ENCODE measurements around the gene NTRK1.

Gene NTRK1

DNA sequence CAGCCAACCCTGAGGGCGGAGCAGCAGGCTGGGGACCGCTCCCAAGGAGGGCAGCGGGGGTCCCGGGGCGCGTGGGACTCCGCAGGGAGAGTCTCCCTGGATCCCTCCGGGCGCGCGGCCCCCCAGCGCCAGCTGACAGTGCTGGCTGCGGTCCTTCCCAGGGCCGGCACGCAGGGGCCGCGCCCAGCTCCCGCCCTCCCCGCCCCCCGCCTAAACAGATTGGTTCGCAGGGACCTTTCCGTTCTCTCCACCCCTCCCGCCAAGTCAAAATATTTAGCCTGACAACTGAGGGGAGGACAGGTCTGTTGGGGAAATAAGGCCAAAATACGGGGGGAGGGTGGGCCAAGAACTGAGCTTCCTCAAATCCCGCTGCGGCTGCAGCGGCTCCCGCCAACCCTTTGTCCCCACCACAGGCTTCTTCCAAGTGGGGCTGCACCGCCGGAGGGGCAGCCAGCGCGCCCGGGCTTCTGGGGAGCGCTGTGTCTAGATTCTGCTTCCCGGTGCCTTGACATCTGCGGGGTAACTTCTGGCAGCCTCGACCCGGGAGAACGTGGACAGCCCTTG, 1.6 kb upstream of the NTRK1 start, which contains the start of gene INSRR:
Gene INSRR (minus strand): TSS at position 159 of the 564 bp plus-strand sequence. CDS start 496 bp downstream, outside the sequence.
- no peak for DNase-seq

DNA sequence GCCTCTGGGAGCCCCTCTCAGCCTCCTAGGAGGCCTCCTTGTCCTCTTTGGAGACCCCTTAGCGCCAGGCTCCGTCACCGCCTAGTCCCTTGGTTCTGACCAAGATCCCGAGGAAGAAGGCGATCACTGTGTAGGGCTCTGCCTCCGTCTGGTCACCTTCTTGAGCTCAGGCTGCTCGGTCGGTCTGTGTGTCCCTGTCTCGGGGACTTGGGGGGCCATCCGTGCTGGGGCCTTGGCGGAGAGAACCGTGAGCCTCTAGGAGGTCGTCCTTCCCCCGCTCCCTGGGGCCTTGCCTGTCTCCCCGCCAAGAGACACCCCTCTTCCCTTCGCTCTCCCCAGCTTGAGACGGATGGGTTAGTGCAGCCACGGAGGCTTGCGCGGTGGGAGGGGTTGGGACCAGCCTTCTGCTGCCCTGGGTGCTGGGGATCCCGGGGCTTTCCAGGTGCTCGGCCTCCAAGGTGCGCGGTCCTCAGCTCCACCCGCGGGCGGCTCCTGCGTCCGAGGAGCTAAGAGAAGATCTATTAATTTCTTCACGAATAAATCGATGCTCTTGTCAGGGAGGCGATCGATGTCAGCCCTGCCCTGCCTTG, 1.0 kb upstream of the NTRK1 start:
- DNase-seq = no peak

DNA sequence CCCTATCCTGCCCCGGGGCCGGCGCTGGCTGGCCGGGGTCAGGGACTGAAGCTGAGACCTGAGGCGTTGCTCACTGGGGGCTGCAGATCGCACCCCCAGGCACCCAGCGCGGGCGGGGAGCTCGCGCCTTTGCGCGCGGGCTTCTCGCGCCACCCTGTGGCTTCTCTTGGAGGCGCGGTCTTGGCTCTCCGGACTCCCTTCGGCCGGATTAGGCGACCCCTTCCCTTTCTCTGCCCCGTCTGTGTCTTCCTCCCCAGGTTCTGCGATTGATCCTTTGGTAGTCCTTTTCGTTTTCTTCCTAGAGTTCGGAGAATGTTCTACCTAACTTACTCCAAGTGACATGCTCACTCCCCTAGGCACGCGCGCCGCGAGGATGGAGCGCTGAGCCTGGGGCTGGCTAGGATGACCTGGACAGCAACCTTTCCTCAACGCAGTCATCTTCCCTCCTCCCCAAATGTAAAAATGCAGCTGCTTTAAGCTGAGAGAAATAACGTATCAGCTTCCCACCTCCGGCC, 495 bp upstream of the NTRK1 start:
- no peak for DNase-seq

DNA sequence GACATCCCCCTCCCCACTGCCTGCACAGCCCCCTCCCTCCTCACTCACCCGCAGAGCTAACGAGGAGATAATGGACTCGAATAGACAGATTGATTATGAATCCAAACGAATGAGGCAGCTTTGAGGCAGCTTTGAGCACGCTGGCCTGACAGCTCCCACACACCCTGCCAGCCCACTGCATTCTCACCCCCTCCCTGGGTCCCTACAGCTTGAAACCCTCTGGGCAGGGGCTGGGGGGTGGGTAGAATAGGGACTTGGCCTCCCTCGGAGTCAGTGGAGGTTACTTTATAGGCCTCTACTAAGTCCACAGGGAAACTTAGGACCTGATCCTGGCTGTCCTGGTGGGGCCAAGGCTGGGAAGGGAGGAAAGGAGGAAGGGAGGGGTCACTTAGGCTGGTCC, 1.9 kb downstream of the NTRK1 start:
- no peak for DNase-seq

DNA sequence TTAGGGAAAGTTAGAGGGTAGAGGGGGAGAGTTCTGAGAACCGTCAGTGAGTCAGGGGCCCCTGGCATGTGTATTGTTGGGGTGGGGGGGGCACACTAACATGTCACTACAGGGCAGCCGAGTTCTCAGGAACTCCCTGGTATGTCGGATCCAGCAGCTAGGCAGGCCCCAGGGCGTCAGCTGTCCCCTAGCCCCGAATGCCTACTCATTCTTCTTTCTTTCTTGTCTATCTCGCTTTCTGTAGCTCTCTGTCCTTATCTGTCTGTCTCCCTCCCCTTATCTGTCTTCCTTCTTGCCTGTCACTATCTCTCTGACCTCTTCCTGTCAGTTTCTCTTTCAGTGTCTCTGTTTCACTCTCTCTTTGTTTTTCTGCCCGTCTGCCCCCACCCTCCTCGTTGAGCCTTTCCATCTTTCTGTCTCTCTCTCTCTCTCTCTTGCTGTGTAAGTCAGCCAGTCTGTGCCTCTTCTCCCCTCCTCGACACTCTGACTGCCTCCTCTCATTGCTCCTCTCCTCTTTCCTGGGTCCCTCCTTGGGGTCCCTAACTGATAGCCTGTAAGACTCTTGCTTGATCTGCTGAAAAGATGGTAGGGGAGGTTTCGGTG, 2.4 kb downstream of the NTRK1 start:
- DNase-seq = no peak

DNA sequence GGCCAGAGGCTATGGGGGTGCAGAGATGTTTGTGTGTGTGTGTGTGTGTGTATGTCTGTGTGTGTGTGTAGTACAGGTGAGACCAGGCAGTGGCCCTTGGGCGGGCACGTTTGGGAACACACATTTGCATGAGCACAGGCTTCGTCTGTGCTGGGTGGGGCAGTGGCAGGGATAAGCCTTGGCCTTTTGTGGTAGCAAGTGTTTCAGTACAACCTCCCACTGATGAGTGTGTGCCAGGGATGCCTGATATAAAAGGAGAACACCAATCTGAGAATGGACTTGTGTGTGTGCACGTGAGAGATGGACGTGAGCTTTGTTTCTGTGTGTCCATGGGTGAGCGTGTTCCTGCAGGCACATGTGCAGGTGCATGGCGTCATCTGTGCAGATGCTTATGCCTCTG, 3.0 kb downstream of the NTRK1 start:
- no peak for DNase-seq

DNA sequence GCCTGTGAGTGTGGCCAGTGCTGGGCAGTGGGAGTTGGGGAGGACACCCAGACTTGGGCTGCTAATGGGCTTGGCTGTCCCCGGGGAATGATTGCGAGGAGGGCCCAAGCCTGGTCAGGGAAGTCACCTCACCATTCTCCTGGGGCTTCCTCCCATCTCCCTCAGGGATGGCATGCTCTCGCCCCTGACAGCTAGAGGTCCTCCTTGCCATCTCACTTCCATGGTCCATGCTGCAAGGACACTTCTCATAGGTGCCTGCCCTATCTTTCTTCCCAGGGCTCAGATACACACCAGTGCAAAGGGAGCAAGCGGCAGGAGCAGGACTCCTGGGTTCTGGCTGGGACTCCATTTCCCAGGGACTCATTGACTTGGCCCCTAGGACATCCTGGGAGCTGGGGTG, 4.1 kb downstream of the NTRK1 start:
- DNase-seq = no peak

DNA sequence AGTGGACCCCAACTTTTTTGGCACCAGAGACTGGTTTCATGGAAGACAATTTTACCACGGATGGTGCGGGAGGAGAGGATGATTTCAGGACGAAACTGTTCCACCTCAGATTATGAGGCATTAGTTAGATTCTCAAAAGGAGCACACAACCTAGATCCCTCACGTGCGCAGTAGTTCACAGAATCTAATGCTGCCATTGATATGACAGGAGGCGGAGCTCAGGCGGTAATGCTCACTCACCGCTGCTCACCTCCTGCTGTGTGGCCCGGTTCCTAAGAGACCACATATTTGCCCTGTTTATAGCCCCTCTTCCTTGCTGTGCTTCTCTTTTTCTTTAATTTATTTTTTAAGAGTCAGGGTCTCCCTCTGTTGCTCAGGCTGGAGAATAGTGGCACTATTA, 4.6 kb downstream of the NTRK1 start:
- no peak for DNase-seq

DNA sequence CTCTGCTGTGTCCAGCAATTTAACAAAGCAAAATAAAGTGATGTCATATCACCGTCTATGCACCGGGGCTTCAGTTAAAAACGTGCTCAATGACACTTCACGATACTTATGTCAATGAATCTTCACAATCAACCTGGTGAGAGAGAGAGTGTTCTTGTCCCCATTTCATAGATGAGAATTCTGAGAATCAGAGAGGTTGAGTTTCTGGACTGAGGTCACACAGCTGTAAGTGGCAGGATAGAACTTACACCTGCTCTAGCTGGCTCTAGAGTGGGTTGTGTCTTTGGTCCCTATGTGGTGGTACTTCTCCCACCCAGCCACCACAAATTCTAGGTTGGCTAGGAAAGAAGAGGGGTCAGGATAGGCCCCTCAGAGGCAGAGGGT, 5.2 kb downstream of the NTRK1 start:
- DNase-seq = no peak

DNA sequence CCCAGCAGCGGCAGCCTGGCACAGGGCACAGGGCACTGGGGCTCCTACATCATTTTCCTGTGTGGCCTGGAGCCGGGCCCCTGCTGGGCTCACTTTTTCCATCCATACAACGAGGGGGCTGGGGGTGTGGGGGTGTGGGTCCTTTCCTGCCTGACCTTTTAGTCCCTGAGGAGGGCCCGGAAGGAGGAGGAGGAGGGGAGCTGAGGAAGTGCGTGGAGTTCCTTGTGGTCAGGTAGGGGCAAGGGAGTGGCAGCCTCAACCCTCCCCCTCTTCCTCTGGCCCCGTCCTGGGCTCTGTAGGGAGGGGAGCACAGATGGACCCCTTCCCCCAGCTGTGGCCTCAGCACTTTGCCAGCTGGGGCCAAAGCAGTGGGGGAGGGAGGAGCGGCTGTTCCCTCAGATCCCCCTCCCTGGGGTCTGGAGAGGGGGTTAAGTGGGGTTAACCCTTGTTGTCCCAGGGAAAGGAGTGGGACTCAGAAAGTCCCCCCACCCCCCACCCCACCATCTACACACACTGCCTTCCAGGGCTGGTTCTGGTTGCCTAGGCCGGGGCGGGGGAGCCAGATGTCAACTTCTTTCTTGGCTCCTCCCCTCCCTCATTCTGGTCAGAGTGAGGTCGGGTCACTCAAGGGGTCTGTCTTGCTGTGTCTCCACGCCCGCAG, 5.7 kb downstream of the NTRK1 start:
- no peak for DNase-seq

DNA sequence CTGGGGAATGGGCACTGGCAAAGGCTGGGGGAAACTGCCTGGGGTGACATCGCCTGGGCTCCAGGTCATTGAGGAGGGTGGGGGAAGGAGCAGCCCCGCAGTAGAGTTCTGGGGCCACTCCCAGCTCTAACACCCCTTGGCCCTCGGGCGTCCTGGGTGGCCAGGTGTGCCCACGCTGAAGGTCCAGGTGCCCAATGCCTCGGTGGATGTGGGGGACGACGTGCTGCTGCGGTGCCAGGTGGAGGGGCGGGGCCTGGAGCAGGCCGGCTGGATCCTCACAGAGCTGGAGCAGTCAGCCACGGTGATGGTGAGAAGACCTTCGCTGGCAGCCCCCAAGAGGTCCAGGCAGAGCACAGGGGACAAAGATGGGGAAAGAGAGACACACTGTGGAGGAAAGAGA, 7.7 kb downstream of the NTRK1 start:
- no peak for DNase-seq

DNA sequence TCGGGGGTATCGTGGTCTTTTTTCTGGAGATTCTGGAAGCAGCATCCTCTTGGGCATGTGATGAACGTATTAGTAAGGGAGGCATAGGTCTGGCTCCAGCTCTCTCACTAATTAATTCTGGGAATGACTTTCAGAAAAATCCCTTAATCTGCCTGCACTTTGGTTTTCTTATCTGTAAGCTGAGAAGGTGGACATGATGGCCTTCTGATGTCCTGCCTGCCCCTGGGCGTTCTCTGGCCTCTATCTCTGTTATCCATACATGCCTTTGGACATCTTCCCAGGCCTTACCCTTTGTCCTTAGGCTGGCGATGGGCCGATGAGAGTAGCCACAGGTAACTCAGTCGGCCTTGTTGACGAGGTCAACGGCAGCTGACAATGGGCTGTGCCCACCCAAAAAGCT, 8.8 kb downstream of the NTRK1 start:
- DNase-seq = no peak

DNA sequence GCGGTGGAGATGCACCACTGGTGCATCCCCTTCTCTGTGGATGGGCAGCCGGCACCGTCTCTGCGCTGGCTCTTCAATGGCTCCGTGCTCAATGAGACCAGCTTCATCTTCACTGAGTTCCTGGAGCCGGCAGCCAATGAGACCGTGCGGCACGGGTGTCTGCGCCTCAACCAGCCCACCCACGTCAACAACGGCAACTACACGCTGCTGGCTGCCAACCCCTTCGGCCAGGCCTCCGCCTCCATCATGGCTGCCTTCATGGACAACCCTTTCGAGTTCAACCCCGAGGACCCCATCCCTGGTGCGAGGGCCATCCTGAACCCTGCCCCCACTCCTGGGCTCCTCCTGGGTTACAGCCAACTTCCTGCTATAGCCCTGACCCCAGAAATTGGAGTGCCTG, 13.0 kb downstream of the NTRK1 start:
- DNase-seq = no peak

DNA sequence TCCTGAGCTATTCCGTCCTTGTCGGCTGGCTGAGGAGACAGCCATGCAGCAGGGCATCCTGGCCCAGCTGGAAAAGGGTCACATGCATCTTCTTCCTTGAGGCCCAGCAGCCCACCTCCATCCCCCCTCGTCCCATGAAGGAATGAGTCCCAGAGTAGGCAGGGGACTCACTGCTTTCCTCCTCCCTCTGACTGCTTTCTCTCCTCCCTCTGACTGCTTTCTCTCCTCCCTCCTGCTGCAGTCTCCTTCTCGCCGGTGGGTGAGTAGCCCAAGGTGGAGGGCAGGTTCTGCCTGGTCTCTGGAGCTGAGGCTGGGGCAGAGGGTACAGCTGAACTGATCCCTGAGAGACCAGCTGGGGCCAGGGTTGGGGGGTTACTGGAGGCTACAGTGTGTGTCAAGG, 13.5 kb downstream of the NTRK1 start:
- DNase-seq = no peak

DNA sequence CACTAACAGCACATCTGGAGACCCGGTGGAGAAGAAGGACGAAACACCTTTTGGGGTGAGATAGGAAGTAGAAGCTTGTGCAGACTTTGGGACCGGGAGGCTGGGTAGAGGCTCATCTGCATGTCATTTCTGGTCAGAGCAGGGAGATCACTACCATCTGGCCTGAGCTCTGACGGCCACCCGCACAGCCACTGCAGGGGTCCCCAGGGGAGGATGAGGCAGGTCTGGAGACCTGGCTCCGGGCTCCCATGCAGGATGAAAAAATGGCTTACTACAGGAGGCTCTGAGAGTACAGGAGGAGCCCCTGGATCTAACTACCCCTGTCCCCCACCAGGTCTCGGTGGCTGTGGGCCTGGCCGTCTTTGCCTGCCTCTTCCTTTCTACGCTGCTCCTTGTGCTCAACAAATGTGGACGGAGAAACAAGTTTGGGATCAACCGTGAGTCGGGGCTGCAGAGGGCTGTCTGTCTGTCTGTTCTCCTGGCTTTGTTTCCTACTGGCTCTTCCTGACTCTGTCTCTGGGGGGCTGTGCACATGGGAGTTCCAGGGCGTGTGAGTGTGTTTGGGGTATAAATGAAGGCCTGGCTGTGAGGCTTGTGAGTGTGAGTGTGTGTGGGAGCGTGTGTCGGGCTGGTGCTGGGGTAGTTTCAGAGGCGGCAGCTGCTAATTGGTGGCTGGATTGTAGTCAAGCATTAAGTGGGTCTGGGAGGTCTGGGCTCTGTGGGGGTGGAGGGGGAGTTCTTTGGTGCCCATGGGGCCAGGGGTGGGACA, 14.1 kb downstream of the NTRK1 start:
- no peak for DNase-seq

DNA sequence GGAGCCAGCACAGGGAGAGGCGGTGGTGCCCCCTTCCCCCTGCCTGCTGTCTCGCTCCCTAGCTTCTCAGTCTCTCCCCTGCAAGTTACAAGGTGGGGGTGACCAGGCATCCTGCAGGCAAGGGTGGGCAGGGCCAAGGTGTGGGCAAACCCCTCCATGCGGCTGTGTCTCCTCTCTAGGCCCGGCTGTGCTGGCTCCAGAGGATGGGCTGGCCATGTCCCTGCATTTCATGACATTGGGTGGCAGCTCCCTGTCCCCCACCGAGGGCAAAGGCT, 14.6 kb downstream of the NTRK1 start:
- no peak for DNase-seq

DNA sequence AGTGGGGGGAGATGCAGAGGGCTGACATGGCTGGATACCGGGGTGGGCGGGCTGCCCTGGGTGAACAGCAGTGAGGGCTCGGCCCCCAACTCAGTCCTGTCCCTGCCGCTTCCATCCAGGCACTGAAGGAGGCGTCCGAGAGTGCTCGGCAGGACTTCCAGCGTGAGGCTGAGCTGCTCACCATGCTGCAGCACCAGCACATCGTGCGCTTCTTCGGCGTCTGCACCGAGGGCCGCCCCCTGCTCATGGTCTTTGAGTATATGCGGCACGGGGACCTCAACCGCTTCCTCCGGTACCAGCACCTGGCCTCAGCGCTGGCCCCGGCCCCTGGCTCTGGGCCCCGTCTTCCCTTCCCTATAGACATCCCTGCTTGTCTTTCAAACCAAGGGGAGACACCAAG, 15.6 kb downstream of the NTRK1 start:
- DNase-seq = no peak

DNA sequence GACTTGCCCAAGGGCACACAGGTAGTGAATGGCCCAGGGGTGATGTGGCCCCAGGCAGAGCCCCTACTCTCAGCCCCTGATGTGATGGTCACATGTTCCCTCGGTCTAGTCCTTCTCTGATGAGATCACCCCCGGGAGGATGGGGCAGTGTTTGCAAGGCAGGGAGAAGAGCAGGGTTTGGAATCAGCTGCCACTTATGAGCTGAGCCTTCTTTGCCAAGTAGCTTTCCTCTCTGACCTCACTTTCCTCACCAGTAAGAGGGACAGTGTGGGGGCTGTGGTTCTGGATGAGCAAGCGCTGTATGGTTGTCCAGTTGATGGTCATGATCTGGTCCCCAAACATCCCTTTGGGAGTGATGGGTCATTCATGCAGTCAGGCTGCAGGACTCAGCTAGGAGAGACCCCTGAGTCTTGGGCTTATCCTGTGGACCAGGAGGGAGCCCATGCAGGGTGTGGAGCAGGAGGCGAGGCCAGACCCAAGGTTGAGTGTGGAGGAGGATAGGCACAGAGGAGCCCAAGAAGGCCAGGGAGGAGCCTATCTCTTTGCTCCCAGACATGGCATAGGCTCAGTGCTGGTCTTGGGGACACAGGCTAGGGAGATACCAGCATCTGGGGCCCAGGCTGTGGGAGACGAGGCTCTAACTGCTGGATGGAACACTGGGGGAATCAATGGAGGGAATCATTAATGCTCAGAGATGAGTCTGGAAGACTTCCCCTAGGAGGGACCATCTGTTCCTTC, 16.9 kb downstream of the NTRK1 start:
- no peak for DNase-seq

DNA sequence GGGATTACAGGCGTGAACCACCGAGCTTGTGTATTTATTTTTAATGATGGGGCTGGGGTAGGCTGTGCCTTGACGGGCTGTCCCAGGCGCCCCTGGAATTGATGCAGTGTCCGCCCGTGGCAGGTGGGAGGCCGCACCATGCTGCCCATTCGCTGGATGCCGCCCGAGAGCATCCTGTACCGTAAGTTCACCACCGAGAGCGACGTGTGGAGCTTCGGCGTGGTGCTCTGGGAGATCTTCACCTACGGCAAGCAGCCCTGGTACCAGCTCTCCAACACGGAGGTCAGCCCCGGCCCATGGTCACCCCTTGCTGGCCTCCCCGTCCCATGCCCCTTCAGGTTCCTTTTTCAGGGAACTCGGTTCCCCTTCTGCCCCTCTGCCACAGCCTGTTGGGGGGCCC, 19.2 kb downstream of the NTRK1 start:
- DNase-seq = no peak

DNA sequence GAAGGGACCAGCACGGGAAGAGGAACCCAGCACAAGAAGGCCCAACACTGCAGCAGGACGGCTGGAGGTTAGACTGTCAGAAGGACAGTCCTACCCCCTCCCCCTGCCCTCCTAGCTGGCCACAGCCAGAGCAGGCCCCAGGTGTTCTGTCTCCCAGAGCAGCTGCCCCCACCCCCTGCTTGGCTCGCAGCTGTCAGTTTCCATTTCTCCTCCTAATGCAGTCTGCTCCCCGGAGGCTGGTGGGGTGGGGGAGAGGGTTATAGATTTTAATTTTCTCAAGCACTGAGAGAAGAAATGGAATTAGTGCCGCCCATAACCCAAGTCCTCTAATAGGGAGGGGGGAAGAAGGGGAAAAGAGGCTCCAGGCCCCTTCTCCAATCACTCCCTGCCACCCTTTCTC, 19.8 kb downstream of the NTRK1 start:
- no peak for DNase-seq

DNA sequence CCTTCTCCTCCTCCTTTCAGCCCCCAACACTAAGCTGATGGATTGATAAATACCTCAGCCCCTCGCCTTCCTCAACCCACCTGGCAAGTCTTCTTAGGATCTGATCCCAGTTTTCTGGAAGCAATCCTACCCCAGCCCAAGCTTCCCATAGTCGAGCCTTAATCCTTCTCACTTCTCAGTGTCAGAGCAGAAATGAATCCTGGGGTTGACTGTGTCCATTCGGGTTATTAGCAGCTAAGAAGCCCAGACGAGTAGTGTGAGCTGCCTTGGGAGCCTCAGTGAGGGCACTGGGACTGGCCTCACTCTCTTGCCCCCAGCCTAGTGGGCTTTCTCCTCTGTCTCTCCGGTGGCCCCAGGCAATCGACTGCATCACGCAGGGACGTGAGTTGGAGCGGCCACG, 20.4 kb downstream of the NTRK1 start:
- no peak for DNase-seq

DNA sequence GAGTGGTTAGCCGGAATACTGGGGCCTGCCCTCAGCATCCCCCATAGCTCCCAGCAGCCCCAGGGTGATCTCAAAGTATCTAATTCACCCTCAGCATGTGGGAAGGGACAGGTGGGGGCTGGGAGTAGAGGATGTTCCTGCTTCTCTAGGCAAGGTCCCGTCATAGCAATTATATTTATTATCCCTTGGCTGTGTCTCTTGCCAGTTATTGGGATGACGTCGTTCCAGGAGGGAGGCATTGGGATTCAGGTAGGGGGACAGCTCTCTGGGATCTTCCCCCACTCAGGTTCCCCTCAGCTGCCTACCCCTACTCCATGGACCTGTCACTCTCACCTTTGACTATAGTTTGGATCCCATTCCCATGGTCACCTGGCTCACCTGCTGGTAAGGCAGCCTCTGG, 21.0 kb downstream of the NTRK1 start:
- DNase-seq = no peak

DNA sequence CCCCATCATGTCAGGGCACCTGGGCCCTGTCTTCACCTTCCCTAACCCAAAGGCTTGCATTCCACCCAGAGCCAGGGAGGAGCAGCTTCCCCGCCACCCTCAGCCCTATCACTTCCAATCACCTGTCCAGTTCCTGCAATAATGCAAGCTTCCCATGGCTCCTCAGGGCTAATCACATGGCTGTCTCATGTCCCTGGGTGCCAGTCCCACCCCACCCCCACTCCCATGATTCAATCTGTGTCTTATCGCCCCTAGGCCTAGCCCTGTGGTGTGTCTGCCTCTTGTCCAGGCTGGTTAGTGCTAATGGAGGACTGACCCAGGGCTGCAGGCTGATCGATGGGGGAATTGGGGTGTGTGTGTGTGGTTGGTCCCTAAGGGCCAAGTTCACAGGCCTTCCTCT, 21.9 kb downstream of the NTRK1 start:
- DNase-seq = no peak

Data from NCI-H2107 (cell line).